SKM-1 (cell line): ENCODE measurements around the gene ZFYVE9.
A peak's percentile ranks its signal among the peaks of the same experiment; 100 is the strongest.

ENCODE experiments used
- DNase-seq: peaks from one replicate; lab custom pipeline; 2025; ENCODE audit not compliant: unreplicated experiment; lab: John Stamatoyannopoulos, UW

Gene ZFYVE9

DNA sequence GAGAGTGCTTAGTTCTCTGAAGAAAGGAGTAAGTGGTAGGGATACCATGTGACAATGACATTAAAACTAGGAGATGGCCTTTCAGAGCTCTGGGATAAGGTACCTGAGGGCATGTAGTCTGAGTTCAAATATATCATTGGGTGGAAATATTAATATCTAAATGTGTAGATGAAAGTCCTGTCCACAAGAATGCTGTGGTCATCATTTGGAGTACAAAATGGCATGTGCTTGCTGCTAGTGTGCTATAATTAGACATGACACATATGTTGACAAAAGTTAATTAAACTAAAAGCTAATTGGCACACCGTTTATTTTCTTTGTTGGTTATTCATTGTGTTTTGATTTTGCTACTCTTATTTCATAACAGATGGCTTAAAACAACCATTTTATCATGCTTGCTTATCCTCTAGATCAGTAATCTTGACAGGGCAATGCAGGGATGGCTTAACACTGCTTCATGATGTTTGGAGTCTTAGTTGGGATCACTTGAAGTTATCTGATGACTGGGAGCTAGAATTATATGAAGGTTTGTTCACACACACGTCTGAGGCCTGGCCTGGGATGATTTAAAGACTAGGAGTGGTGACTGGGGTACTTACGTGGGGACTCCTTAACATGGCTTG, 193.1 kb downstream of the ZFYVE9 start:
- no peak for DNase-seq

GRCh38 chr1:52337439-52337838, 195.6 kb downstream of the ZFYVE9 start:
- DNase-seq: no peak

- no peak for DNase-seq
Observed at GRCh38 chr1:52341655-52342260, 199.9 kb downstream of the ZFYVE9 start.

DNA sequence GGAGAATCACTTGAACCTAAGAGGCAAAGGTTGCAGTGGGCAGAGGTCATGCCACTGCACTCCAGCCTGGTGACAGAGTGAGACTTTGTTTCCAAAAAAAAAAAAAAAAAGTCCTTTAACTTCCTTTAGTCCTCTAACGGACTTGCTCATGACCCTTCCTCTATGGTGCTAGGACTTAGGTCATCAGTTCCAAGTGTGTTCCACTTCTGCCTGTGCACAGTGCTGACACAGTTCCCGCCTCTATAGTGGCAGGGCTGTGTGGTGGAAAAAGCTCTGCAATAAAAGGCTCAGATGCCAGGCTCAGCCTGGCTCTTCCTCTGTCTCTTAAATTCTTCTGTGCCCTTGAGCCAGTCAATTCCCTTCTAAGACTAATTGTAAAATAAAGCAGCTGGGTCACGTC, 202.1 kb downstream of the ZFYVE9 start:
- DNase-seq: no peak

- DNase-seq: no peak
Observed at GRCh38 chr1:52345252-52345651, 203.4 kb downstream of the ZFYVE9 start.

DNA sequence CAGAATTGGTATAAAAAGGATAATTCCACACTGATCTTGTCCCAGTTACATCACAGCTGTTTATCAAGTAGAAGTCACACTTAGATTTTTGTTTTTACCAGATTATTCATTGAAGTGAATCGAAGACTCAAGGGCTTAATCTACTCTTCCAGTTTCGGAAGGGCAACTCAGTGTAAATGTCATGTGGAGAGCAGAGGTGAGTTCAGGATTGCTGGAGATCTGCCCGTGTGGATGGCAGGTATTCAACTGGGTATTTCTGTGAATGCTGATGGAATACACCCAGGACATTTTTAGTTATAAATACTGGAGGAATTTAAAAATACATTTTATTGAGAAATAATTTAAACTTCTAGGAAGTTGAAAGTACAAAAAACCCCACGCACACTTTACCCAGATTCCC, 204.8 kb downstream of the ZFYVE9 start:
- no peak for DNase-seq

DNA sequence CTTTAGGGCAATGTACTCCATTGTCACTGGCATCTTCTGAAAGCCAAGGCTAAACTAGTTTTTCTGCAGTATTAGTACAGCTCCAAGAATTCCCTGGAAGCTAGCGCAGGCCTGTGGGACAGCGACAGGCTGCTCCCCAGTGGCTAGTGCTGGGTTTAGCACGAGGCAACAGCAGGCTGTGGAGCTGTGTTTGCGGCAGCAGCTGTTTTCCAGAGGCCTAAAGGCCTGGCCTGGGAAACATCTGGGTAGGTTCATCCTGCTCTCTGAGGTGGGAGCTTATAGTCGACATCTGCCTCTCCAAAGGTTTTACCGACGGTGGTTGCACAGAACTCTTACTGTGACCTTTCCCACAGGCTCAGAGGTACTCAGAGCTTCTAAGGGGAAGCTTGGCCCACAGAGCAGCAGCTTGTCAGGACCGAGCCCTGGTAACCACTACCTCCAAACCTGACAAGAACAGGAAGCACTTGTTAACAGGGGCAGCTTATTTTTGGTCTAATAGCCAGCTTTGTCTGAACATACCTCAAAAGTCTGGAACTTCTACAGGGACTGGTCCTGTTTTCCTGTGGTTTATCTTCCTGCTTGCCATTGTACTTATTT, 206.9 kb downstream of the ZFYVE9 start:
- no peak for DNase-seq

GRCh38 chr1:52352690-52353089, 210.8 kb downstream of the ZFYVE9 start:
- DNase-seq: no peak

GRCh38 chr1:52355436-52355835, 213.5 kb downstream of the ZFYVE9 start:
- no peak for DNase-seq

GRCh38 chr1:52355847-52356505, 214.1 kb downstream of the ZFYVE9 start:
- DNase-seq: no peak

GRCh38 chr1:52356818-52357355, 215.0 kb downstream of the ZFYVE9 start:
- no peak for DNase-seq

DNA sequence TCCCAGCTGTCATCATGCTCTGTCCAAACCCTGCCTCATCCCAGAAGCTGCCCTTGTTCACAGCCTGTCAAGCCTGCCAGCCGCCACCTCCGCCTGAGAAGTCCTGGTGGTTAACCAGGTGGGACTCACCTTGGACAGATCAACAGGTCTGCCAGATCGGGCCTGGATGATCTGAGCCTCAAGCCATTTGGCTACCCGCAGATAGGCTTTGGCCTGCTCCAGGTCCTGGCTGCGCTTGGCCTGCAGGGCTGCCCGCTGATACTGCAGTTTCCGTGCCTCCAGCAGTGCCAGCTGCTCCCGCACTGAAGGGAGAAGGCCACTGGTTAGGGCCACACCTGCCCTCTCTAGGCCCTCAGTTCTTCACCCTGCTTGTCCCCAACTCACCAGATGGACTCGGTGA, 215.5 kb downstream of the ZFYVE9 start:
- DNase-seq: no peak

DNA sequence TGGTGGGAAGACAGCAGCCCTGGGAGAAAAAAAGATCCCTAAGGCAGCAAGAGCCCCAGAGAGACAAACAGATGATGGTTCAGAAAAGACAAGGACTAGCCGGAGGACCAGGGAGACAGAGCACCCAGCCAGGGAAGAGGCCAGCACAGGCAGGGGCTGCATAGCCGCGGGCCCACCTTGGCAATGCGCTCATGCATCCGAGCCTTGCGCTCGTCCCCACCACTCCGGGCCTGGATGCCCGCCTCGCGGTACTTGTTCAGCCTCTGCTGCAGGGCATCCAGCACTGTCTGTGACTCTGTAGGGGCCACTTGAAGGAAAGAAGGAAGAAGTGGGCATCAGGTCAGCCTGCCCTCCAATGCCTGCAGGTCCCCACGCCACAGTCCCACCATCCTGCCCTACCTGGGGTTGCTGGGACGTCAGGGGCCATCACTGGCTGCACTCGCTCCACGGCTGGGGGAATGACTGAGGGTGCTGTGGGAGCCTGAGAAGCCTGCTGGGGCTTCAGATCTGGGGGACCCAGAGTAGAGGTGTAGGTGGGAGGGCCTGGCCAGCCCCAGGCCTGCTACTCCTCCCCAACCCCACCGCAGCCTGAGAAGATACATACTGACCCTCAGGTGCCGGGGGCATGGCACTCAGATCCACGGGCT, 217.1 kb downstream of the ZFYVE9 start:
- no peak for DNase-seq

- DNase-seq: no peak
Observed at GRCh38 chr1:52359676-52360594, 218.0 kb downstream of the ZFYVE9 start.

GRCh38 chr1:52360595-52360968, 218.7 kb downstream of the ZFYVE9 start:
- no peak for DNase-seq

GRCh38 chr1:52364235-52364839, 222.4 kb downstream of the ZFYVE9 start:
- DNase-seq: no peak

- no peak for DNase-seq
Observed at GRCh38 chr1:52365071-52365745, 223.3 kb downstream of the ZFYVE9 start.

DNA sequence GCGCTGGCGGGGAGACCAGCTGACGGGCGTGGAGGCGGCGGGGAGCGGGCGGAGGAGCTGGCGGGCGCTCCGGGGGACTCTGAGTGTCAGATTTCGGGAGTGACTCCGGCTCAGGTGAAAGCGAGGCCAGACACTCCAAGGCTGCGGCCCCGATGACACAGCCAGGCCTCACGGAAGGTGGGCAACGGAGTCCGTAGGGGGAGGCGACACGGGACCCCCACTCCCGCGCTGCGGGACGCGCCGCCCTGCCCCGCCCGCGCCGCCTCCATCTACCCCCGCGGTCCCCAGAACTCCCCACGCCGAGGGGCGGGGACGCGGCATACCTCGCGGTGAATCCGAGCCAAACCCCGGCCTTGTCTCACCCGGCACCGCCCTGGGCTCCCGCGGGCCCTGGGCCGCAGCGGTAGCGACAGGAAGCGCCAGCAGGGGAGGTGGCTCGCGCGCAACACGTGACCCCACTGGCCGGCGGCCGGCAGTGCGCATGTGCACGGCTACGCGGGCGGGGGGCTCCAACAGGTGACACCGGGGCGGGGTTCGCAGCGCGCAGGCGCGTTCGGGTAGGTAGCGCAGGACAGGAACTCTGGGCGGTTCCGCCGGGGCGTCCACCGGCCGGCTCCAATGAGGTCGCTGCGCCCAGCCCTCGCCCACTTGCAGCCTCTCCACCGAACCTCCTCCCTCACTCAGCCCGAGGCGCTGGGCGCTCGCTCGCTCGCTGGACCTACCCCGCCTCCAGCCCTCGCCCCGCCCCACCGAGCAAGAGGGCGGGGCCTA, 224.0 kb downstream of the ZFYVE9 start, which contains the start of gene CC2D1B:
Gene CC2D1B, minus strand, starts transcription at position 460 of the 771 bp plus-strand sequence. CDS start 1,585 bp downstream, outside the sequence.
- peak; percentile 93 for DNase-seq

GRCh38 chr1:52366517-52366827, 224.6 kb downstream of the ZFYVE9 start:
- no peak for DNase-seq
